Endodermal cell (in vitro differentiated cells): ENCODE data around the gene HAPLN1. TPM values are rescaled to one million over a fixed set of nuclear protein-coding genes. Genes with fewer than 3 reads are reported as not detected.
"Not testable (repeated sequence)": the region's sequence is repeated elsewhere in the genome, so short reads cannot be mapped to it uniquely, and the experiment has no call there.

Experiments used
- DNase-seq: peaks from one replicate; pipeline ENCODE4 v3.0.0-alpha.2; 2017
- H3K27ac ChIP-seq: 2 replicates; pipeline ENCODE4 v1.5.1; 2013; ENCODE audit warnings: mild to moderate bottlenecking, low read depth, low read length, moderate library complexity
- H3K27me3 ChIP-seq: 2 replicates; pipeline ENCODE4 v1.6.1; 2013; ENCODE audit warnings: mild to moderate bottlenecking, low read length, moderate library complexity; ENCODE audit not compliant: insufficient read depth, control insufficient read depth, poor library complexity, severe bottlenecking
- H3K36me3 ChIP-seq: 2 replicates; pipeline ENCODE4 v1.7.0; 2013; ENCODE audit warnings: mild to moderate bottlenecking, low read length, moderate library complexity; ENCODE audit not compliant: control insufficient read depth, insufficient read depth
- H3K4me1 ChIP-seq: one replicate; pipeline ENCODE4 v1.7.0; 2013; ENCODE audit warnings: low read length; ENCODE audit not compliant: control insufficient read depth, insufficient read depth
- H3K4me3 ChIP-seq: 2 replicates; pipeline ENCODE4 v1.5.1; 2013; ENCODE audit warnings: mild to moderate bottlenecking, low read length, moderate library complexity
- H3K9ac ChIP-seq: 2 replicates; pipeline ENCODE4 v1.6.1; 2013; ENCODE audit warnings: mild to moderate bottlenecking, low read length, moderate library complexity; ENCODE audit not compliant: poor library complexity, severe bottlenecking; ENCODE audit errors: extremely low read depth
- H3K9me3 ChIP-seq: 2 replicates; pipeline ENCODE4 v1.6.1; 2013; ENCODE audit warnings: mild to moderate bottlenecking, low read length, moderate library complexity; ENCODE audit not compliant: control insufficient read depth
- H3K27ac Mint-ChIP-seq: 2 replicates; pipeline ENCODE4 v1.8.0; 2020; ENCODE audit warnings: mixed read lengths
- H3K27me3 Mint-ChIP-seq: 2 replicates; pipeline ENCODE4 v1.8.0; 2021; ENCODE audit warnings: mild to moderate bottlenecking, mixed read lengths; ENCODE audit not compliant: insufficient read depth
- H3K36me3 Mint-ChIP-seq: 2 replicates; pipeline ENCODE4 v1.8.0; 2020; ENCODE audit warnings: low read depth, mixed read lengths
- H3K4me1 Mint-ChIP-seq: 2 replicates; pipeline ENCODE4 v1.8.0; 2020; ENCODE audit warnings: mixed read lengths
- H3K4me3 Mint-ChIP-seq: 2 replicates; pipeline ENCODE4 v1.8.0; 2020; ENCODE audit warnings: mild to moderate bottlenecking, moderate library complexity, mixed read lengths
- H3K9me3 Mint-ChIP-seq: 2 replicates; pipeline ENCODE4 v1.8.0; 2020; ENCODE audit warnings: mild to moderate bottlenecking, mixed read lengths
- WGBS, 2 experiments: methylation state at CpG; one replicate each; pipeline versions ENCODE4 v1.1.5 to v1.1.7; 2013; ENCODE audit warnings: missing lambda C conversion rate in 2 of 2, mixed read lengths in 1 of 2; ENCODE audit not compliant: insufficient coverage in 1 of 2, insufficient read length in 1 of 2; 5-methylcytosine and 5-hydroxymethylcytosine counted together
- total RNA-seq, 2 donors: library from RNA; stranded (reverse); fragmentation: NEBNext Ultra II Directional in 1 of 2; extraction: Animal tissue kit (Norgen Biotek cat#: 25700) in 1 of 2; gene quantifications; 2 replicates in 1 of 2; 3 replicates in 1 of 2; pipeline ENCODE4 v1.2.1, GENCODE V29; 2021
- TF ChIP-seq, protein P1 (sequence below): fragments of 200-600 bp; sonication (generic); conservative IDR thresholded peaks from 2 replicates; pipeline ENCODE4 v1.5.0; 2021; ENCODE audit warnings: antibody characterized with exemption, mild to moderate bottlenecking

The HAPLN1 gene
- total RNA-seq, 2 donors from 2014 or later, result 0.07 to 1.3 TPM

DNA sequence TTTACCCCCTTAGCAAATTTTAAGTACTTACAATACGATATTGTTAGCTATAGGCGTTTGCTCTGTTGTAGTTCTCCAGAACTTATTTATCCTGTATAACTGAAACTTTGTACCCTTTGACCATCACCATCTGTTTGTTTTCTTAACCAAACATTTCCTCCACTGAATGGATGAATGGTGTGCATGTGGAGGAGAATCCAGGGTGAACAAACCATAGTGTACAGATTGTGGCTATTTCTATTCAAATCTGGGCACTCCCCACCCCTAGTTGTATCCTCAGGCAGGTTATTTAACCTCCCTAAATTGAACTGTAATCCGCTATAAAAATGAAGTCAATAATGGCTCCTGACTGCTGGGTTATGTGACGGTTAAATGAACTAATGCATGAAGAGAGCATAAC is 21.4 kb upstream of the HAPLN1 start:
- TF ChIP-seq, protein P1, sequence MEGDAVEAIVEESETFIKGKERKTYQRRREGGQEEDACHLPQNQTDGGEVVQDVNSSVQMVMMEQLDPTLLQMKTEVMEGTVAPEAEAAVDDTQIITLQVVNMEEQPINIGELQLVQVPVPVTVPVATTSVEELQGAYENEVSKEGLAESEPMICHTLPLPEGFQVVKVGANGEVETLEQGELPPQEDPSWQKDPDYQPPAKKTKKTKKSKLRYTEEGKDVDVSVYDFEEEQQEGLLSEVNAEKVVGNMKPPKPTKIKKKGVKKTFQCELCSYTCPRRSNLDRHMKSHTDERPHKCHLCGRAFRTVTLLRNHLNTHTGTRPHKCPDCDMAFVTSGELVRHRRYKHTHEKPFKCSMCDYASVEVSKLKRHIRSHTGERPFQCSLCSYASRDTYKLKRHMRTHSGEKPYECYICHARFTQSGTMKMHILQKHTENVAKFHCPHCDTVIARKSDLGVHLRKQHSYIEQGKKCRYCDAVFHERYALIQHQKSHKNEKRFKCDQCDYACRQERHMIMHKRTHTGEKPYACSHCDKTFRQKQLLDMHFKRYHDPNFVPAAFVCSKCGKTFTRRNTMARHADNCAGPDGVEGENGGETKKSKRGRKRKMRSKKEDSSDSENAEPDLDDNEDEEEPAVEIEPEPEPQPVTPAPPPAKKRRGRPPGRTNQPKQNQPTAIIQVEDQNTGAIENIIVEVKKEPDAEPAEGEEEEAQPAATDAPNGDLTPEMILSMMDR, result no peak
- no peak for DNase-seq
- Histone ChIP-seq H3K4me1 (no peaks in the 10 kb centered on the region), H3K36me3 (no peaks in the 10 kb centered on the region), H3K27me3 (no peaks in the 10 kb centered on the region), H3K9me3 (no peaks in the 10 kb centered on the region), H3K27ac (no peak overlapping the region), H3K9ac (no peak overlapping the region), H3K4me3 (no peak overlapping the region)
- no peak overlapping the region for H3K27ac Mint-ChIP-seq
- H3K4me1 Mint-ChIP-seq, result peaks cover 4% of the 10 kb centered on the region
- H3K4me3 Mint-ChIP-seq, result no peak overlapping the region
- no peaks in the 10 kb centered on the region for H3K9me3 Mint-ChIP-seq
- no peaks in the 10 kb centered on the region for H3K36me3 Mint-ChIP-seq
- WGBS, 2 experiments, result 98 to 100% methylated on average over 2 to 4 of the region's 4 CpGs
- peaks cover 2% of the 10 kb centered on the region for H3K27me3 Mint-ChIP-seq

DNA sequence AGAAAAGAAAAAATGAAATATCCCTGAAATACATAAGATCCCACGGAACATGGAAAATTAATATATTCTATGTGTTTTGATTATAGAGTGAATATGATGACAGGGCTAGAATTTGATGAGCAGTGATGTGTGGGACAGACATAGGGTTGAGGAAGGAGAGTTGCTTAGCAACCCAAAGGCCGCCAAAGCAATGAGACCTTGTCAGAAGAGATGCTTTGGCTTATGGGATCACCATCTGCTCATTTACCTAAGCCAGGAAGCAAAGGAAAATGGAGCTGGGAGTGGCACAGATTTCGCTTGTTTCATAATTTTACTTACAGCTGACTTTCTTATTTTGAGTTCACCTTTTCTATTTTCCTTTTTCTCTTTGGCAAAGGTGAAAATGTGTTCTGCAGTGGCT is 20.9 kb upstream of the HAPLN1 start:
- Mint-ChIP-seq H3K4me3 (no peak overlapping the region), H3K27me3 (peaks cover 2% of the 10 kb centered on the region), H3K9me3 (no peaks in the 10 kb centered on the region), H3K36me3 (no peaks in the 10 kb centered on the region), H3K27ac (no peak overlapping the region), H3K4me1 (peaks cover 4% of the 10 kb centered on the region)
- H3K4me3 ChIP-seq, result no peak overlapping the region
- H3K4me1 ChIP-seq, result no peaks in the 10 kb centered on the region
- 73 to 89% methylated on average over 2 to 3 of the region's 3 CpGs for WGBS, 2 experiments
- H3K9me3 ChIP-seq, result no peaks in the 10 kb centered on the region
- no peak overlapping the region for H3K9ac ChIP-seq
- TF ChIP-seq, protein P1, result no peak
- DNase-seq, result no peak
- H3K27me3 ChIP-seq, result no peaks in the 10 kb centered on the region
- no peak overlapping the region for H3K27ac ChIP-seq
- no peaks in the 10 kb centered on the region for H3K36me3 ChIP-seq

DNA sequence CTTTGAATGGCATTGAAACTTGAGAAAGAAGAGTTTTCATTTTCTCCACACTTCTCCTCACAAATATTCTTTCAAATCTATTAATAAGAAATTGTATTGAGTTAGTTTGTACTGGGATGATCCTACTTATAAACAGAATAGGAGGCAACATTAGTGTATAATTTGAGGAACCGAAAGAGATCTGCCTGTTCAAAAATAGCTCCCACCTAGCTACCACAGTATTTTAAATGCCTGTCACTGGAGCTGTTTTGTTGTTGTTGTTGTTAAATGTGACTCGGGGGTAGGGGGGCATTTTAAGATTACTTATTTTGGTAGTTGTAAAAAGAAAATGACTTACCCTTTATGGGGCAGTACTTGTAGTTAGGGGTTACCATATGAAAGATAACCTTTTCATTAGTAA is 20.1 kb upstream of the HAPLN1 start:
- Histone ChIP-seq H3K9ac (no peak overlapping the region), H3K4me1 (no peaks in the 10 kb centered on the region), H3K27ac (no peak overlapping the region), H3K4me3 (no peak overlapping the region), H3K9me3 (no peaks in the 10 kb centered on the region), H3K27me3 (no peaks in the 10 kb centered on the region), H3K36me3 (no peaks in the 10 kb centered on the region)
- H3K27me3 Mint-ChIP-seq, result peaks cover 2% of the 10 kb centered on the region
- no peak for DNase-seq
- no peaks in the 10 kb centered on the region for H3K36me3 Mint-ChIP-seq
- 93% methylated on average over 2 of the region's 2 CpGs; no CpG with 5 or more reads in 1 of the 2 experiments for WGBS, 2 experiments
- TF ChIP-seq, protein P1, result no peak
- H3K4me3 Mint-ChIP-seq, result no peak overlapping the region
- peaks cover 8% of the 10 kb centered on the region for H3K4me1 Mint-ChIP-seq
- H3K27ac Mint-ChIP-seq, result no peak overlapping the region
- no peaks in the 10 kb centered on the region for H3K9me3 Mint-ChIP-seq

DNA sequence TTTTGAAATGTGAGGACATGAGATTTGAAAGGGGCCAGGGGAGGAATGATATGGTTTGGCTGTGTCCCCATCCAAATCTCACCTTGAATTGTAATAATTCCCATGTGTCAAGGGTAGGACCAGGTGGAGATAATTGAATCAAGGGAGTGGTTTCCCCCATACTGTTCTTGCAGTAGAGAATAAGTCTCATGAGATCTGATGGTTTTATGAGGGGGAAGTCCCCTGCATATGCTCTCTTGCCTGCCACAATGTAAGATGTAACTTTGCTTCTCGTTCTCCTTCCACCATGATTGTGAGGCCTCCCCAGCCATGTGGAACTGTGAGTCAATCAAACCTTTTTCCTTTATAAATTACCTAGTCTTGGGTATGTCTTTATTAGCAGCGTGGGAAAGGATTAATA is 15.5 kb upstream of the HAPLN1 start:
- not testable (repeated sequence) for H3K4me1 ChIP-seq, H3K9ac ChIP-seq, H3K4me3 Mint-ChIP-seq, H3K27ac ChIP-seq, H3K27me3 Mint-ChIP-seq, DNase-seq, H3K27me3 ChIP-seq, H3K9me3 ChIP-seq, H3K36me3 Mint-ChIP-seq, H3K4me3 ChIP-seq, H3K9me3 Mint-ChIP-seq, H3K36me3 ChIP-seq, H3K27ac Mint-ChIP-seq
- 88% methylated on average over 2 of the region's 2 CpGs; no CpG with 5 or more reads in 1 of the 2 experiments for WGBS, 2 experiments
- peaks cover 10% of the 10 kb centered on the region for H3K4me1 Mint-ChIP-seq

DNA sequence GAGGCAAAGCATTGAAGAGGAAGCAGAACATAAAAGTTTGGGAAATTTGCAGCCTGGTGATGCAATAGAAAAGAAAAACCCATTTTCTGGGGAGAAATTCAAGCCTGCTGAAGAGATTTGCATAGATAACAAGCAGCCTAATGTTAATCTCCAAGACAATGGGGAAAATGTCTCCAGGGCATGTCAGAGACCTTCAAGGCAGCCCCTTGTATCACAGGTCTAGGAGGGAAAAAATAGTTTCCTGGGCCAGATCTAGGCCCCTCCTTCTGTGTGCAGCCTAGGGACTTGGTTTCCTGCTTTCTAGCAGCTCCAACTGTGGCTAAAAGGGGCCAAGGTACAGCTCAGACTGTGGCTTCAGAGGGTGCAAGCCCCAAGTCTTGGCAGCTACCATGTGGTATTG is 14.4 kb upstream of the HAPLN1 start:
- not testable (repeated sequence) for H3K27me3 ChIP-seq, H3K4me1 ChIP-seq, DNase-seq, H3K36me3 Mint-ChIP-seq, H3K9ac ChIP-seq, H3K4me3 ChIP-seq, H3K27ac Mint-ChIP-seq, H3K9me3 ChIP-seq, H3K27me3 Mint-ChIP-seq, H3K9me3 Mint-ChIP-seq, H3K36me3 ChIP-seq, H3K4me3 Mint-ChIP-seq, H3K27ac ChIP-seq
- H3K4me1 Mint-ChIP-seq, result peaks cover 10% of the 10 kb centered on the region
